ENCODE results near the gene FEN1.

FEN1 gene

DNA sequence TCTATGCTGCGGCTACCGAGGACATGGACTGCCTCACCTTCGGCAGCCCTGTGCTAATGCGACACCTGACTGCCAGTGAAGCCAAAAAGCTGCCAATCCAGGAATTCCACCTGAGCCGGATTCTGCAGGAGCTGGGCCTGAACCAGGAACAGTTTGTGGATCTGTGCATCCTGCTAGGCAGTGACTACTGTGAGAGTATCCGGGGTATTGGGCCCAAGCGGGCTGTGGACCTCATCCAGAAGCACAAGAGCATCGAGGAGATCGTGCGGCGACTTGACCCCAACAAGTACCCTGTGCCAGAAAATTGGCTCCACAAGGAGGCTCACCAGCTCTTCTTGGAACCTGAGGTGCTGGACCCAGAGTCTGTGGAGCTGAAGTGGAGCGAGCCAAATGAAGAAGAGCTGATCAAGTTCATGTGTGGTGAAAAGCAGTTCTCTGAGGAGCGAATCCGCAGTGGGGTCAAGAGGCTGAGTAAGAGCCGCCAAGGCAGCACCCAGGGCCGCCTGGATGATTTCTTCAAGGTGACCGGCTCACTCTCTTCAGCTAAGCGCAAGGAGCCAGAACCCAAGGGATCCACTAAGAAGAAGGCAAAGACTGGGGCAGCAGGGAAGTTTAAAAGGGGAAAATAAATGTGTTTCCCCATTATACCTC lies 3.3 kb downstream of the FEN1 start:
- no peak for DNase-seq

DNA sequence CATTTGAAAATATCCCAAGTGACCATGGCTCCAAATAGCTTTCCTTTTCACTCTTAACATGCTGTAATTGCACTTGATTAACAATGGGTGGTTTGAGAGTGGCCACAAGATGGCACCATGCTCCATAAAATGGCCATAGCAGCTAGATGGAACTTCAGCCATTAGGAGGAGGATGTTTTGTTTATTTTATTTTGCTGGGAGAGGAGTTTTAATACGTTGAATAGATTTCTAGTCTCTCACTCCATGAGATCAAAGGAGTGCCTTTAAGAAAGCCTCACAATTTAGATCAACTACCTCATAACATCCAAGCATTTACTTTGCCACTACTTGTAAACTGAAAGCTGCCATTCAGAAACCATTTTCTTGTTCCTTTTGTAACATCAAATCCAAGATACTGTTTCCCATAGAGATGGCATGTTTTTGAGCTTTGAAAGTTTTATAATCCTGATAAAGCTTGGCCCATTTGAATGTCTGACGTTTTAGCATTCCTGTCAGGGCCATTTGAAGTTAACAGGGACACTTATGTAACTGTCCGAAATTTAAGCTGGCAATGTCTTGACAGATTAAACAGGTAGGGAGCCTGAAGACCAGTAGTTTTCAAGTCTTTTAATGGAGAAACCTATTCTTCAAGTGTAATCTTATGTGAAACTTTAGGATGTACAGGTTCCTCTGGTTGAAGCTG lies 4.7 kb downstream of the FEN1 start:
- DNase-seq: peak; percentile 83

DNA sequence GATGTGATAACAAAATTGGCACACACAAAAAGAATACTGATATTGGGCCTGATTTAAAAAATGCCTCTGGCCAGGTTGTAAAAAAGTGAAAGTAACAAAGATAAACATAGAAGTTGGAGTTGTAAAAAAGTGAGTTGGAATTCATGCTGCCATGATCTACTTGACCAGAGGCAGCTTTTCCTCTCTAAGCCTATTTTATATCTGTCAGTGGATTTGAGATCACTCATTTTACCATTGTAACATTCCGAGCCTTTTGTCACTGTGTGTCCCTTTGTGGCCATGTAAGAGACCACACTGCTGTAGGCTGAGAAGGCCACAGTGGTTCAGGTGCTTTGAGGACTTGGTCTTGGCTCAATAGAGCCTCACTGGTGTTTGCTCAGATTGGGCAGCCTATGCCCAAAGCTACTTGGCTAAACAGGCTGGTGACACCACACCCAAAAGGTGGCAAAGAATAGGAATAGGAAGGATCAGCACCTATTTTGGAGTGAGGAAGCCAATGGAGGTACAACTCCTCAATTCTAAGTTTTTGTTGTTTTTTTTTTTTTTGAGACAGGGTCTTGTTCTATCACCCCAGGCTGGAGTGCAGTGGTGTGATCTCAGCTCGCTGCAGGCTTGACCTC lies 7.1 kb downstream of the FEN1 start:
- no peak for DNase-seq

DNA sequence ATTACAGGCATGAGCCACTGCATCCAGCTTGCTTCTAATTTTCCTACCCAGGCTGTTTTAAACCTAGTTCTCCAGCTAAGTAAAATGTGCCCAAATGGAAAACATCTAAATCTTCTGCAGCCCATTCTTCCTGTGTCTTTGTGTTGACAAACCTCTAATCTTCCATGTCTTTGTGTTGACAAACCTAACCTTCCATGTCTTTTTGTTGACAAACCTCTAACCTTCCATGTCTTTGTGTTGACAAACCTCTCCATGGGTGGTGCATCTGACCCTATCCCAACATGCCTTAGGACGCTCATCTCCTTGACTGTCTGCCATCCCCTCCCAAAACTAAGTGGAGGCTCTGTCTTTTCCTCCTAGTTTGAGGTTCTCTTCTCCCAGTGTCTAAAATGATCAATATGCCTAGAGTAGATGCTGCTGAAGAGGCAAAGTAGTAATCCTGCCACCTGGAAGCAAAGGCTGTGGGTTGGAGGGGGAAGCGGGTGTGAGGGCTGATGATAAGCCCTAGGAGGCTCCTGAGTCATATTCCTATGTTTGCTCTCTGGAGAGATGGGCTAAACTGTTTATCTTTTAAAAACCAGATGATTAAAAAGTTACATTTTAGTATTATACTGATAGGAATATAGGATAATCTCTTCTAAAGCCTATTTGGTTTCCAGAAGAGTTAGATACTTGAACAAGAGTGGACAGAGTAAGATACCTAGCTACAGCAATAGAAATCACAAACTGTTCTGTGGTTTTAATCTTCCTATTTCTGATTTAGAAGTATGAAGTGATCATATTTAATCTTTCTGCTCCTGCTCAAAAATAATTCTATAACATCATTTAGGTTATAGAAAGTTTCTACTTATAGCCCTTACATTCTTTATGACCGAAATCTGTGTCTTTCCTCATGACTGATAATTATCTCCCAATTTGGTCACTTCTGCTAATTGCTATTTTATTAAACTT lies 7.9 kb downstream of the FEN1 start:
- no peak for DNase-seq

DNA sequence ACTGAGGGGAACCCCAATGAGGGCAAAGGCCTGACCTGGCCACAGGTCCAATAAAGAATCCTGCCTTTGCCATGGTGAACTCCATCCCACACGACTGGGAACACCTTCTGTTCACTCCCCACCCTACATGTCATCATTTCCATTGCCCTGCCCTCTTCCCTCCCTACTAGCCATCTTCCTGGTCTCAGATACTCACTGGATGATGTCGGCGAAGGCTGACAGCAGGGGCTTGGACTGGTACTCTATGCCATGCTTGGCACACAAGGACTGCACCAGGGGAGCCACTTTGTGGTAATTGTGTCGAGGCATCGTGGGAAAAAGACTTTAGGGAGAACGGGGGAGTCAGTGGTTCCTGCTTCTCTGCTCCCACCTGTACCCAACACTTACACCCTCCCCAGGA lies 9.9 kb downstream of the FEN1 start:
- DNase-seq: no peak

DNA sequence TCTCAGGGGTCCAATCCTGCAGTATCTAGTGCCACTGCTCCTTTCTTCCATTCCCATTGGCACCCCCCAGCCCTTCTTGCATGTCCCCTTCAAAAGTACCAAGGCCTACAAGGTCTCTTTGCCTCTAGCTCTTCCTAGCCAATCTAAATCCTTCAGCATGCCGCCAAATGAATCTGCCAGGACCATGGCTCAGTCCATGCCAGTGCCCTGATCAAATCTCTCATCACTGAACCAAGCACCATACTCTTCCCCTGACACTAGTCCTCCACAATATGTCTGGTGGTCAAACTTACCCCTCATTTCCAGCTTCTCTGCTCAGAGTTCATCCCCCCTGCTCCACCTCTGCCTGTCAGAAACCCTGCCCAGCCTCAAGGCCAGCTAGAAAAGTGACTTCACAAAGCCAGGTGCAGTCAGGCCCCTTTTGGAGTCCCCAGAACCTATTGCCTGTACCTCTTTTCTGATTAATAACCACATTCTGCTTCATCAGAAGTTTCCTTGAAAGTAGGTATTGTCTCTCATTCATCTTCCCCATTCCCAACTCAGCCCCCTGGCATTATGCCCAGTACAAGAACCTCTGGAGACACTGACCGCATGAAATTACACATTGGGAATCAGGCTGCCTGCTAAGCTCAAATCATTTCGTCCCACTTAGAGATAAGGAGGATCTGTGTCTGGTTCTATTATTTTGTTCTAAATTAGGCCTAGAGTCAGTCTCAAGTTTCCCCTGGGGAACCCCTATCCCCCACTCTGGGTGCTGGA lies 11.4 kb downstream of the FEN1 start:
- DNase-seq: no peak

DNA sequence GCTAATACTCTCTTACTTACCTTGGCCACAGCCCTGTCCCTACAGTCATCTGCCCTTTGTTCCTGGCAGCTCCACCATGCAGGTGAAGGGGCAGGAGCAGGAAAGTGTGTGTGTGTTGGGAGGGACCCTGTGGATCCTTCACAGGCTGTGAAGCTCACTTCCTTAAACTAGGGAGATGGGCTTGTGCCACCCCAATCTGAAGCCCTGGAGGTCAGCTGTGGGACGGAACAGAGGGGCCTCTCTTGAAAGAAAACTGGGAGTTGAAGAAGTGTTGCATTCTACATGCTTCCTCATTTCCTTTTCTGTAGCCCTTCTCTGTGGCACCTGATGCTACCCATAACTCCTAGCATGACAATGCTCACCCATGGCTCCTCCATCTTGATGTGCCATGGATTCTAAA lies 12.4 kb downstream of the FEN1 start:
- DNase-seq: no peak

DNA sequence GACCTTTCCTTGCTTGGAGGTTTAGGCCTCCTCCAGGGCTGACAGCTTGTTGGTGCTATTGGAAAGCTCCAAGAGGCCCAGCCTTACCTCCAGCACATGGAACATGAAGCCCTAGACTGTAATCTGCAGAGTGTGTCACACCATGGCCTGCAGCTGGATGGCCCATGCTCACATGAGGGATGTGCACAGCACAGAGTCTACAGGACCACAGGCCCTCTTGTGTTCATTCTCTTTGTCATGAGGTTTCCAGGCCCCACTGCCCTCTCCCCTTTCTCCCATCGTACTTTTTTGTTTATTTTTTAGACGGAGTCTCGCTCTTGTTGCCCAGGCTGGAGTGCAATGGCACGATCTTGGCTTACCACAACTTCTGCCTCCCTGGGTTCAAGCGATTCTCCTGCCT lies 14.1 kb downstream of the FEN1 start:
- no peak for DNase-seq

DNA sequence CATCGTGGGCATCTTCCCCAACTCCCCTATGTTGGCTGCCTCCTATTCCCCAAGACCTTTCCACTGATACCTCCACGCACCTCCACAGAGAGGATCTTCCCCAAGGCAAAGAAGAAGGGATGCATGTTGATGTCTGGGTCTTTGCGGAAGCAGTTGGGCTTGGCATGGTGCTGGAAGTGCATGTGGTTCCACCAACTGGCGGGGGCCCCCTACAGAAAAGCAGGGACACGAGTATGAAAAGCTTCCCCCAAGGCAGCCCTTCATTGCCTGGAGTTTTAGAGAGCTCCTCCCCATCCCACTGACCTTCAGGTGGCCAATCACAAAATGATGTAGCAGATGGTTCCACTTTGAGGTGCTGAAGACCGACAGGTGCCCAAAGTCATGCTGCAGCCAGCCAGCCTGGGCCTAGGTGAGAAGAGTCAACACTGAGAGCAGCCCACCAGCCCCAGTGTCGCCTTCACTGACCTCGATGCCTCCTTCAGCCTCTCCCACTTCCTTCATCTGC lies 18.0 kb downstream of the FEN1 start:
- no peak for DNase-seq

DNA sequence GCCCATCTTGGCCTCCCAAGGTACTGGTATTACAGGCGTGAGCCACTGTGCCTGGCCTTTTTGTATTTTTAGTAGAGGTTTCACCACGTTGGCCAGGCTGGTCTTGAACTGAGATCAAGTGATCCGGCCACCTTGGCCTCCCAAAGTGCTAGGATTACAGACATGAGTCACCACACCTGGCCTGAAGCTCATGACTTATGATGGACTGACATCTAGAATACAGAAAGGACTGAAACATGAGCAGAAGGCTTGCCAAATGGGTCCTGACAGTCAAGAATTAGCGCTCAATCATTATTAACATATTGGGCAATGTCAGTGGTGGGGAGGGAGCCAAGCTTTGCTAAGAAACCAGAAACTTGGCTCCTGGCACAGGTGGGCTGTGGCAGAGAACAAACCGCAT lies 19.1 kb downstream of the FEN1 start:
- no peak for DNase-seq

DNA sequence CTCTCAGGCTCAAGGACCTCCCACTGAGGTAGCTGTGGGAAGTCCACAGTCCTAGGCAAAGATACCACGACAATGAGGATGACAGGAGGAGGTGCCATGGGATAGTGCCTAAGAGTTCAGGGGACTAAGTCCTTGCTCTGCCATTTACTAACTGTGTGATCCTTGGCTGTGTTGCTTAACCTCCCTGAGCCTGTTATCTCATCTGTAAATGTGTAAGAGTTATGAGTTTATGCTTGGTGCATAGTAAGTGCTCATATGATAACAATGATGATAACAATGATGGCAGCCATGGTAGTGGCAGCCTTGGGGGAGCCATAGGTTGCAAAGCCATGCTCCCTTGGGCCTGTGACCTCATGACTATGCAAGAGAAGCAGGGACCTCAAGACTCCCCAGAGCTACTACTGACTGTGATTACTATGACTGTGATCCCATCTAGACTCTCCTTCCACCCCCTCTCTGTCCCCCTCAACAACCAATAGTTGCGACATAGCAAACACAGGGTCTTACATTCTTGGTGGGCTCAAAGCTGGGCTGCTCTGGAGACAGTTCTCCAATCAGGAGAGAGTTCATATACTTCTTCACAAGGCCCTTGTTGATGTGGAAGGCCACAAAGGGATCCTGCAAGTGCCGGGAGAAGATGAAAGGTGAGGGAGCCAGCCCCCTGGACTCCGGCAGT lies 20.2 kb downstream of the FEN1 start:
- DNase-seq: no peak

DNA sequence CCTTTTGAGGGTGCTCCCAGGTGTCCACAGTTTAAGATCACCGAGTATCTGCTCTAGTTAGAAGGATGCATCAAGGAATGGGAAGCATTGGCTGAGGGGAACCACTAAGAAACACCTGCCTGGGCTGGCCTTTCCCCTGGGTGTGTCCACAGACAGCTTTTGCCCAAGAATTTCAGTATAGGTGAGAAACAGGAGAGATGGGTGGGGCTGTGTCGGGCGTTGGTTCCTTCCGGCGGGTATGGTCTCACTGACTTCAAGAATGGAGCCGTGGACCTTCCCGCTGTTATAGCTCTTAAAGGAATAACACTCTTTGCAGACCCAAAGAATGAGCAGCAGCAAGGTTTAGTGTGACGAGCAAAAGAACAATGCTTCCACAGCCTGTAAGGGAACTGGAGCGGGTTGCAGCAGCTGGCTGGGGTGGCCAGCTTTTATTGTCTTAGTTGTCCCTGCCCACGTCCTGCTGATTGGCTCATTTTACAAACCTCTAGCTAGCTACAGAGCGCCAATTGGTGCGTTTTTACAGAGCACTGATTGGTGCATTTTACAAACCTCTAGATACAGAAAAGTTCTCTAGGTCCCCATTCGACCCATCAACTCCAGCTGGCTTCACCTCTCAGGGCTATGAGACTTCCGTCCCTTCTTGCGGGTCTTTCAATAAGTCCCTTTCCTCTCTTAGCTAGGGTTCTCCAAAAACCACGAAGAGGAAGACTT lies 21.7 kb downstream of the FEN1 start:
- DNase-seq: peak; percentile 8

DNA sequence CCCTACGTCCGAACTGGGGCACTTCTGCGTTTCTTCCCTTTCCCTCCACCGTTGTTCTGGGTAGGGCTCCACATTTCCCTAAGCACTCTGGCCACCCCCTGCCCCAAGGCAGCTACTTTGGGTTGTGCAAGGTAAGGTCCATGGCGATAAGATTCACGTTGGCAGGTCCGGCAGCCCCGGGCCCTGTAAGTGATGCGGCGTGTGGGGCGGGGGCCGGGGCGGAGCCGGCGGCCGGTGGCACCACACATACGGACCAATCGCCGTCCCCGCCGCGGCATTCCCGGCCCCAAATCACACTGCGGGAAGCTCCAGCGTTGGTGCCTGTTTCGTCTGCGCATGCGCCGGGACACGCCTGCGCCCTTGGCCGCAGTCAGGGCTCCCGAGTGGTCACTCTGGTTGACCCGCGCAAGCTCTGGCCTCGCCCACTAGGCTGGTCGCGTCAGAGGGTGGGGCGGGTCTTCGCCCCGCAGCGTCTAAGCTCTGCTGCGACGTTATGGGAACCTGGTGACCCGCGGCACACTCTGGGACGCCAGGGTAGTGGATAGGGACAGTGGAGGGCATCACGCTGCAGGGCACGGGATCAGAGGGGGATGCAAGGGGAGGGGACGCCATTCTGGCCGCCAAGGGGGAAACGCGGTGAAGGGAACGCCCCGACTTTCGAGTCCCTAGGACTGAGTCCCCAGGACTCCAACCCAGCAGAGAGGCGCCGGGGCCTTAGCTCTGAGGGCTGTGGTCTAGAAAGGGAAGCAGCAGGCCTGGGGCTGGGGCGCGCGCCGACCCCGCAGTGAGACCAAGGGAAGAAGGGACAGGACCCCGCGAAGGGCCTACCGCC lies 22.5 kb downstream of the FEN1 start:
- DNase-seq: peak; percentile 79

DNA sequence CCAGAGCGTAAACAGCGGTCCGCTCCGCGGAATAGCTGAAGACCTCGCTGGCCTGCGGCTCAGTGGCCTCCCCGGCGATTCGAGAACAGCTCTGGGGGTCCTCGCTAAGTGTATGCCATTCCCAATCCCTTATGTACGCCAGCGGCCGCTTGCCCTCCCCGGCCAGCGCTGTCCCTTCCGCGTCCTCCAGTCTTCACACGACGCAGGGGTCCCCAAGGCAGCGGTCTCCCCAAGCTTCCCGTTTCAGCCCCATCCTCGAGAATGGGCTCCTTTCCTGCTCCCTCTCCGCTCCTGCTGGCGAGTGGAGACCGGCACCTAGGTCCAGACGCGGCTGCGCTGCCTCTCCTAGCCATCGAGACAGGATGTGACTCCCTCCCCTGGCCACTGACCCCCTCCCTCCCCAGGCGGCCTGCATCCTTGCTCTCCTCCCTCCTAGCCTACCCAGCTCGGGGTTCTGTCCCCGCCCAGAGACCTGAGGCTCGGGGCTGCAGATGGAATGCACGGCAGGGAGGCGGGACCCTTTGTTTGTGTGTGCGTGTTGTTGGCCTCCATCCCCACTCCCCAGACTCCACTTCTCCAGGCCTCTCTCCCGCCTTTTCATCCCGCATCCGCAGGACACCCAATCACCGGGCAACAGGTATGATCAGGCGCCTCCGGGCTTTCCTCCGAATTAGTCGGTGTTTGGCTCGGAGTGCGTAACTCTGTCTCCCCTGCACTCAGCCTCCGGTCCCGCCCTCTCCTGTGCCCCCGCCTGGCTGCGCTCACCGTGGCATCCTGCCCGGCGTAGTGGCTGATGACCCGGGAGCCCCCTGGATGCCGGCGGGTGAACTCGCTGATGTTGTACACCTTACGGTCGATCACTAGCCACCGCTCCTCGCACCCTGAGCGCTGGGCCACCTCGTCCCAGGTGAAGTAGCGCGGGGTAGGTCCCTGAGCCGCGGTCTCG lies 23.4 kb downstream of the FEN1 start:
- DNase-seq: peak; percentile 78

DNA sequence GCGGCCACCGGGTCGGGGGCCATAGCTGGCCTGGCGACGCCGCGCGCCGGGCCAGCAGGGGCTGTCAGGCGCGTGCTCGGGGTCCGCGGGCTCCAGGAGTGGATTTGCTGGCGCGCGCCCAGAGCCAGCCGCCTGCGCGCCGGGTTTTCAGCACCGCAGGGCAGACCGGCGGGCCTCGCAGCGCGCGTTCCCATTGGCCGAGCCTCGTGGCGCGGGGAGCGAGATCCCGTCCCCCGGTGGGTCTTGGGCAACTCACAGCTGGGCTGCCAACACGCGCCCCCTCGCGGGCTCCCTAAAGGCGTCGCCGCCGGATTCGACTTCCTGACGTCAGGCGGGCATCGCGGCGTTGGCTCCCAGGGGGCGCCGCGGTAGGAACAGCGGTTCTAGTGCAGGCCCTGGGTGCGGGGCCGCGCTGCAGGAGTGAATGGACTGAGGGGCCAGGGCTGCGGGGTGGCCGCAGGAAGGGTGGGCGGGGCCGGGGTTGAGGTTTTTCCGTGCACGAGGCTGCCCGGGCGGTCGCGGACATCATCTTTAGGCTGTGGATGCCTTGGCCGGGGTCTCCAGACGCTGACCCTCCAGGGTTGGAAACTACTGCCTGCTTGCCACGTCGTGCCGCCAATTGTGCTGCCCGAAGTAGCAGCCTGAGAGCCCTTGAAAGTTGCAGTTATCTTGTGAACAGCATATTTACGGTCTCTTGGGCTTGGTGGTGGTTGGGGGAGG lies 24.2 kb downstream of the FEN1 start, which contains the start of gene FADS1:
Gene FADS1, minus strand, starts transcription at position 268 of the 720 bp plus-strand sequence. Its CDS starts 74 bp downstream, at position 194.
- DNase-seq: peak; percentile 89

DNA sequence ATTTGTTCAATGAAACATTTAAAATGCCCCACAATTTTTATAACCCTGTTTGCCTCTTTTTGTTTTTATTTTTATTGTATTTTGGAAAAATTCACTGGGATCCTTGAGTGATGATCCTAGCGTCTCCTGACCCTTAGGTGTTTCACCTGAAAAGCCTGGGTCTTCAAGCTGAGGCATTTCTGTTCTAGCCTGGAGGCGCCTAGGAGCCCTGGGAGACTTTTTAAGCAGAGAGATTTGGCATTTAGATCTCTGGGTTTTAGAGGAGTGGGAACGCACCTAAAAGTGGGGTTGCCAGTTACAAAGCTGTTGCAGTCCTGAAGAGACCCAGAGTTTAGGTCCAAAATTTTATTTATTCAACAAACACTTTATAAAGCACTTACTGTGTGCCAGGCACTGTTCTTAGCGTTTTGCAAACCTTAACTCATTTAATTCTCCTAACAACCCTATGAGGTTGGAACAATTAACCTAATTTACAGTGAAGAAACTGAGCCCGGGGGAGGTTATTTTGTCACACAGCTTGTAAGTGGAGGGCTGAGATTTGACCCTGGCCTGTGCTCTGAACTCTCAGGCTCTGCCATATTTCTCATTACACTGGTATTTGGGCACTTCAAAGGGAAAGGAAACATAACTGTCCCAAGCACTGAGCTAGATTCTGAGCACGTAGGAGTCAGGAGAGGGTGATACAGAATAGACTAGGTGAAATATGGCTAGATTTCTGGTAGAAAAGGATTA lies 24.9 kb downstream of the FEN1 start:
- no peak for DNase-seq

DNA sequence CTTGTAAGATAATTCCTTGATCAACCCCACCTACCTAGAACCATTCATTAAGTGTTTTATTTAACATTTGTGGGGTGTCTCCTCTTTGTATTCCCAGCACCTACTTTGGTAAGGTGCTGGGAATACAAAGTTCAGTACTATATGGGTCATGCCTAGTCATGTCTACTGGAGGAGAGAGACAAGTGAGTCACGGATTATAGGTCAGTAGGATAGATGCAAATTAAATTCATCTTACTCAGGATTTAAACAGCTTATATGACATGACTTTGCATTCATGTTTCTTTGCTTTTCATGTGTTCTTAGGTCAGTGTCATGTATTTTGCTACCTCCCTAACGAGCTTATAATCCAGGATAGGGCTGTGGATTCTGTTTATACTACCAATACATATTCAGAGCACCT lies 27.5 kb downstream of the FEN1 start:
- no peak for DNase-seq

Data from CD4-positive, alpha-beta T cell treated with Interleukin-17A for 4 hours (primary cell).